Fibroblast of skin of right biceps (primary cell): Measurements from ENCODE around the gene USP2.
"Not testable (repeated sequence)": the region's sequence is repeated elsewhere in the genome, so short reads cannot be mapped to it uniquely, and the experiment has no call there.

ENCODE experiments used
- DNase-seq: peaks from one replicate; pipeline ENCODE4 v3.0.0-alpha.2; 2013

Gene USP2

GRCh38 chr11:119412072-119412471, 30.6 kb upstream of the USP2 start:
- no peak for DNase-seq

GRCh38 chr11:119410501-119410900, 29.0 kb upstream of the USP2 start:
- no peak for DNase-seq

- no peak for DNase-seq
Observed at GRCh38 chr11:119409731-119410130, 28.2 kb upstream of the USP2 start.

- DNase-seq, result peak; percentile 72
Observed at GRCh38 chr11:119406005-119406404, 24.5 kb upstream of the USP2 start.

- DNase-seq, result not testable (repeated sequence)
Observed at GRCh38 chr11:119405448-119405847, 24.0 kb upstream of the USP2 start.

GRCh38 chr11:119404872-119405271, 23.4 kb upstream of the USP2 start:
- DNase-seq, result peak; percentile 72

- DNase-seq, result peak; percentile 44
Observed at GRCh38 chr11:119403021-119403420, 21.5 kb upstream of the USP2 start.

GRCh38 chr11:119402470-119402869, 21.0 kb upstream of the USP2 start:
- no peak for DNase-seq

GRCh38 chr11:119400860-119401259, 19.4 kb upstream of the USP2 start:
- no peak for DNase-seq

- no peak for DNase-seq
Observed at GRCh38 chr11:119397740-119398139, 16.2 kb upstream of the USP2 start.

GRCh38 chr11:119396835-119397234, 15.3 kb upstream of the USP2 start:
- DNase-seq, result no peak

GRCh38 chr11:119391275-119391674, 9.8 kb upstream of the USP2 start:
- no peak for DNase-seq

GRCh38 chr11:119389611-119390254, 8.2 kb upstream of the USP2 start:
- DNase-seq, result no peak

GRCh38 chr11:119388103-119388502, 6.6 kb upstream of the USP2 start:
- DNase-seq, result no peak

GRCh38 chr11:119384332-119384731, 2.8 kb upstream of the USP2 start:
- no peak for DNase-seq

GRCh38 chr11:119382513-119382912, 1.0 kb upstream of the USP2 start:
- DNase-seq, result not testable (repeated sequence)

- DNase-seq, result no peak
Observed at GRCh38 chr11:119382101-119382500, 611 bp upstream of the USP2 start.

- no peak for DNase-seq
Observed at GRCh38 chr11:119380827-119381180, 686 bp downstream of the USP2 start.

GRCh38 chr11:119380160-119380826, 1.2 kb downstream of the USP2 start:
- DNase-seq, result no peak

GRCh38 chr11:119378851-119379465, 2.5 kb downstream of the USP2 start:
- DNase-seq, result no peak

GRCh38 chr11:119377961-119378667, 3.4 kb downstream of the USP2 start:
- no peak for DNase-seq

GRCh38 chr11:119377112-119377901, 4.2 kb downstream of the USP2 start:
- DNase-seq, result no peak
